ENCODE measurements around the gene SHISA6. TPM values are rescaled to one million over a fixed set of nuclear protein-coding genes. Genes with fewer than 3 reads are reported as not detected.

The SHISA6 gene
- total RNA-seq, 3 donors from 2014 or later = not detected

DNA sequence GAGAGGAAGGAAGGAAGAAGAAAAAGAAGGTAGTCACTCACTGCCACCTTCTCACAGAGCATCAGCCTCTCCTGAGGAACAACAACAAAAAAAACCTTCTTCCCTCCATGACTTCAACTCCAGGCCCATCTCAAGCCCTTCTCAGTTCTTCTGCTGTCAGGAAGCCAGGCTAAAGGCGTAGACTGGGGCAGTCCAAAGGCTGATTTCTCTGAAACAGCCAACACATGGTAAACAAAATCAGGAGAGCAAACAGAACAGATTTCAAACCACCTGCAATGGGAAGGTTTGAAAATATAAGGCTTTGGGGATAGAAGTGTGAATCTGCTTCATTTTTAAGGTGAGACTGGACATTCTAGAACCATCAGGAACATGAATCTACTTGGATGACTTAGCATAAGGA is 200.0 kb downstream of the SHISA6 start:
- H3K27me3 Mint-ChIP-seq (ENCODE audit: low read depth) = no peaks in the 10 kb centered on the region
- H3K4me3 Mint-ChIP-seq = no peak overlapping the region

DNA sequence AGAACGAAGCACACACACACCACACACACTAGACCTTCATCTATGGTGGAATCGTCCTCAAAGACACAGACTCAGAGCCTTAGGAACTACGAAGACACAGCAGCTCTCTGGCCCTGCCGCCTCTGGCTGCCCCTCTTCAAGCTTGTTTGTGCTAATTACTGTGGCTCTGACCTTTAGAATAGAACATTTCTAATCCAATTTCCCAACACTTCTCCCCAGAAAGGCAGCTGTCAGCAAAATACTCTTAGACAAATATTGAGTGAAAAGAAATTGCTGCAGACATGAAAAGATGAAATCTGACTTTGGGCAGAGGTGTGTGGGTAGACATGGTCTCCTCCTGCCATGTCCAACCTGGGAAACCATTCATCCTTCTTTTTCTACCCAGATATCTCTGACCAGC is 205.3 kb downstream of the SHISA6 start:
- Mint-ChIP-seq H3K4me1 (ENCODE audit: low read depth) (no peaks in the 10 kb centered on the region), H3K27me3 (ENCODE audit: low read depth) (no peaks in the 10 kb centered on the region), H3K36me3 (ENCODE audit: insufficient read depth) (no peaks in the 10 kb centered on the region), H3K4me3 (no peak overlapping the region), H3K9me3 (peaks cover 4% of the 10 kb centered on the region)
- DNase-seq = no peak
- ATAC-seq = no peak

More for the DNA sequence above, 200.0 kb downstream of the SHISA6 start:
- ATAC-seq = no peak
- Mint-ChIP-seq H3K4me1 (ENCODE audit: low read depth) (no peaks in the 10 kb centered on the region), H3K9me3 (peaks cover 3% of the 10 kb centered on the region), H3K36me3 (ENCODE audit: insufficient read depth) (no peaks in the 10 kb centered on the region)
- DNase-seq = no peak

- DNase-seq (no peak), ATAC-seq (no peak)
- no peak overlapping the region for H3K4me3 Mint-ChIP-seq
- H3K27me3 Mint-ChIP-seq (ENCODE audit: low read depth) = no peaks in the 10 kb centered on the region
- H3K4me1 Mint-ChIP-seq (ENCODE audit: low read depth) = no peaks in the 10 kb centered on the region
- no peaks in the 10 kb centered on the region for H3K36me3 Mint-ChIP-seq (ENCODE audit: insufficient read depth)
- peaks cover 10% of the 10 kb centered on the region for H3K9me3 Mint-ChIP-seq
Measured at GRCh38 chr17:11454096-11454495, 213.1 kb downstream of the SHISA6 start.

DNA sequence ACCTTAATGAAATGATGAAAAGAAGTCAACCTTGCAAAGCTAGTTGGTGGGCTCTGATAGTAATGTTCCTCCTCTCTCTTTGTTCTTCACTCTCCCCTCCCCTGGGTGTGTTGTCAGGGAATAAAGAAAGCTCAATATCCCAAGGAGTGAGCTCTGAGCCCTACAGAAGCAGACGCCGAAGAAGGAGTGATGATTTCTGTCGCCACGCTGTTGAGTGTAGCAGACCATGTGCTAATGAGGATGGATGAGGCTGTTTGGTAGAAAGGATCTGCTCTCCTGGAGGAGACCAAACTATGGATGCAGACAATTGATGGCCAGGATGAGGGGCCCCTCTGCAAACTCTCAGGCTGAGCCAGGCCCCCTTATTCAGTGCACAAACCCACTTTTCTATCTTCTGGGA is 217.3 kb downstream of the SHISA6 start:
- H3K4me1 Mint-ChIP-seq (ENCODE audit: low read depth) = no peaks in the 10 kb centered on the region
- no peaks in the 10 kb centered on the region for H3K36me3 Mint-ChIP-seq (ENCODE audit: insufficient read depth)
- peaks cover 6% of the 10 kb centered on the region for H3K9me3 Mint-ChIP-seq

DNA sequence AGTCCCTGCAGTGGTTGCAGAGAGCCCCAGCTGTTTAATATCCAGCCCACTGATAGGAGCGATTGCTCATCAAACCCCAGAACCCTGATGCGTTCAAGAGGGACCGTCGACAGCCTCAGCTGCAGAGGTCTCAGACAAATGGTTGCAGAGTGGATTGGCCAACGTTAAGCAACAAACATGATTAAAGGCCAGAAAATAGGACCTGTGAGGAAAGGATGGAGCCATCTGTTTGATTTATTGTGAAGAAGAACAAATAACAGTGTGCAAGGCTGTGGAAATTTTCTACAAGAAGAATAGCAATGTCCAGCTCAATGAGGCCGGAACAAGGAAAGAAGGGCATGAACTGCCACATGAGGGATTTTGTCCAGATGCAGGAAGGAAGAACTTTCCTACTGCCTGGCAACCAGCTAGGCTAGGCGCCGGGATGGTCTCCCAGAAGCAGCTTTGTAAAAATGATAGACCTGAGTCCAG is 218.9 kb downstream of the SHISA6 start:
- no peak for DNase-seq
- no peak for ATAC-seq
- Mint-ChIP-seq H3K9me3 (no peaks in the 10 kb centered on the region), H3K4me3 (no peak overlapping the region), H3K4me1 (ENCODE audit: low read depth) (no peaks in the 10 kb centered on the region), H3K36me3 (ENCODE audit: insufficient read depth) (no peaks in the 10 kb centered on the region), H3K27me3 (ENCODE audit: low read depth) (no peaks in the 10 kb centered on the region)

More for the DNA sequence above, 217.3 kb downstream of the SHISA6 start:
- no peak for ATAC-seq
- Mint-ChIP-seq H3K27me3 (ENCODE audit: low read depth) (no peaks in the 10 kb centered on the region), H3K4me3 (no peak overlapping the region)
- no peak for DNase-seq

DNA sequence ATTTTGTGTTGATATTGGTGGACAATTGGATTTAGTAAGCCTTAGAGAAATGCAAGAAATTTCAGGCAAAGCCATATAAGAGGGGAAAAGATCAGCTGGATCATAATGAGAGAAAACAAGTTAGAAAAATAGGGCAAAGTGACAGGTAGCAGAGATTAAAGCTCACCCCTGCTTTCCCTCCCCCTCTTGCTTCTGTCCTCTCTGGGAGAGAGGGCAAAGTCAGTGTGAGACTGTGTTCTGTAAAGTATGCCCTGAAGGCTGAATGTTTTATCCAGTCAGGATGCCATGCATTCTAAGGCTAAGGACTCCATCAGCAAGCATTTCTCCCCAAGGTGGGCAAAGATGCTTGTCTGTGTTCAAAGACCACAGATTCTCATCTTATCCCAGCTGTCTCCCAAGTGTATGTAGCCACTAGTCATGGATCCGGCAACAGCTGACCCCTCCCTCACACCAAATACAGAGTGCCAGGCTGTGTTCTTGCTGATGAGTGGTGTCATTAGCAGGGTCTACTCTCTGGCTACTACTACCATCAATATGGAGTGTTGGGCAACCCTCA is 221.1 kb downstream of the SHISA6 start:
- Mint-ChIP-seq H3K4me3 (no peak overlapping the region), H3K4me1 (ENCODE audit: low read depth) (no peaks in the 10 kb centered on the region), H3K9me3 (no peaks in the 10 kb centered on the region), H3K27me3 (ENCODE audit: low read depth) (no peaks in the 10 kb centered on the region), H3K36me3 (ENCODE audit: insufficient read depth) (no peaks in the 10 kb centered on the region)
- no peak for ATAC-seq
- no peak for DNase-seq

- Mint-ChIP-seq H3K4me1 (ENCODE audit: low read depth) (no peaks in the 10 kb centered on the region), H3K4me3 (no peak overlapping the region), H3K27me3 (ENCODE audit: low read depth) (no peaks in the 10 kb centered on the region), H3K36me3 (ENCODE audit: insufficient read depth) (no peaks in the 10 kb centered on the region), H3K9me3 (no peaks in the 10 kb centered on the region)
- DNase-seq (no peak), ATAC-seq (no peak)
Measured at GRCh38 chr17:11467639-11468038, 226.6 kb downstream of the SHISA6 start.

DNA sequence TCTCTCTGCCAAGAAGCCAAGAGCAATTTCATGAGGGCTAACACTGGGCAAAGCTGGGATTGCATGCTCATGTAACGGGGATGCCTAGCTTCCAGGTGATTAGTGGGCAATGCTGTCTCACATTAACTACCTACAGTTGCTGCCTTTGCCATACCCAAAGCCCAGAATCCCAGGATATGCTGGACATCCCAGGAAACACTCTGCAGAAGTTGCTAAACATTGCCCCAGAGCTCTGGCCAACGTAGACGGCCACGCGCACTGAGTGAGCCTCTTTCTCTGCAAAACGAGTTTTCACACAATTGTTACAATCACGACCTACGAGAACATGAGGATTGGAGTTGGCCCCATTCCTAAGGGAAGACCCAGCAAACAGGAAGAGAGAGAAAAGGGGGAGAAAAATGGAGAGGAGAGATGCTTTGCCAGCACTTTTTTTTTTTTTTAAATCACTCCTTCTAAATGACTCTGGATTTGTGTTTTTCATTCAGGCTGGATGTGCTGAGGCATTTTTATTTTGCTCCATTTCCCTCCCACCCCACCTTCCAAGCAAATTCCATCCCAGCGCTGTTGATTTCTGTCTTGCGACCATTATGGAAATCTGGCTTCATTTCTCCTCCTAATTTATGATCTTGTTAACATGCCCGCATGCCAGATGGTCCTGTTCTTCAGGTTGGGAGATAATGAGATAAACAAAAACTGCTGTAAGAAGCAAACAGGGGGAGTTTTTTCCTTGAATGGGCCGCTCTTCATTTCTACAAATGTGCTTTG is 244.5 kb downstream of the SHISA6 start:
- H3K36me3 Mint-ChIP-seq (ENCODE audit: insufficient read depth) = no peaks in the 10 kb centered on the region
- no peaks in the 10 kb centered on the region for H3K27me3 Mint-ChIP-seq (ENCODE audit: low read depth)
- H3K4me3 Mint-ChIP-seq = no peak overlapping the region
- peaks cover 4% of the 10 kb centered on the region for H3K9me3 Mint-ChIP-seq
- DNase-seq (no peak), ATAC-seq (no peak)
- no peaks in the 10 kb centered on the region for H3K4me1 Mint-ChIP-seq (ENCODE audit: low read depth)

DNA sequence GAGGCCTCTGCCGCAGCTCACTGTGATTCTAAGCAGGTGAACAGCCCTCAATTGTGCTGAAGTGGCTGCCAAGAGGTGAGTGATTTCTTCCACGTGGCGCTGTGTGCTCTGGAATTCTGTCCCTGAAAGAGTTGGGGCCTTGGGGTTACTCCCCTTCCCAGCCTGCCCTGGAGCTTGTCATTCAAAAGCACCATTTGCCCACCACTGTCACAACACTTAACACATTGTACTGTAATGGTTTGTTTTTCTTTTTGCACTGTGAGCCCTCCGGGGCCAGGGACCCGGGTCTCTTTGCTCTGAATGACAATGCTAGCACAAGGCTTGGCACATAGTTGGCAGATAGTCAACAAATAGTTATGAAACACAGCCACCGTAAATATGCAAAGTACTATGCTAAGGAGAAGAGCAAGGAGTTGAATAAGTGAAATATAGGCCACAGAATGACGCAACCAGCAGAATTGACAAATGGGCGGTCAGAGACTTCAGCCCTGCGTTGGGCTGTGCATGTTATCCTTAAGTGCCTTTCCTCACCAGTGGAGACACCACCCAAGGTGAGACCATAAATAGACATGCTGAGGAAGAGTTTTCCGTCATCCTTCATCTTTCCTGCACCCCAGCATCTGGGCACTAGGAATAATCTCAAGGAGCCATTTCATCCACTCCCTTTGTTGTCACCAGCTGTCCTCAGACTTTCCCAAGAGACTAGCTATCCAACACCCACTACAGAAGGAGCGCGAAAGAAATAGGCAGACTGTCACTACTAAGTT is 245.3 kb downstream of the SHISA6 start:
- no peaks in the 10 kb centered on the region for H3K27me3 Mint-ChIP-seq (ENCODE audit: low read depth)
- peaks cover 4% of the 10 kb centered on the region for H3K9me3 Mint-ChIP-seq
- H3K4me3 Mint-ChIP-seq = no peak overlapping the region
- ATAC-seq (no peak), DNase-seq (no peak)
- H3K4me1 Mint-ChIP-seq (ENCODE audit: low read depth) = no peaks in the 10 kb centered on the region
- H3K36me3 Mint-ChIP-seq (ENCODE audit: insufficient read depth) = no peaks in the 10 kb centered on the region

- ATAC-seq = no peak
- H3K36me3 Mint-ChIP-seq (ENCODE audit: insufficient read depth) = no peaks in the 10 kb centered on the region
Measured at GRCh38 chr17:11486868-11487310, 245.9 kb downstream of the SHISA6 start.

DNA sequence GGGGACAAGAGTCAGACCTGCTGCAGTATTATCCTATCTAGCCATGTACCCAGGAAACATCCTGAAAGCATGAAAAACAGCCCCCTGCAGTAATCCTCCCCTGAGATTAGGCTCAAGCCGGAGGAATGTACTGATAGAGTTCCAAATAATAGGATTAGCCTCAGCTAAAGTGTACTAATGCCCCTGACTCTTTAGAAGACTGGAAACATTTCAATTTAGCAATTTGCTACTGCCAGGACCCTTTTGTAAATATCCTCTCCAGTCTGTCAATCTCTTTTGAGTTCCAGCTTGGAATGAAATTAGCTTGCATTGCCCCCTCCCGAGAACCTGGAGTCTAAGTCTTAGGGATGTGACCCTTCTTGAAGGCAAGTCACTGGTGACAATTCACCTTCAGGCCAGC is 246.5 kb downstream of the SHISA6 start:
- peaks cover 4% of the 10 kb centered on the region for H3K9me3 Mint-ChIP-seq
- no peaks in the 10 kb centered on the region for H3K36me3 Mint-ChIP-seq (ENCODE audit: insufficient read depth)
- DNase-seq (no peak), ATAC-seq (no peak)
- no peak overlapping the region for H3K4me3 Mint-ChIP-seq
- no peaks in the 10 kb centered on the region for H3K4me1 Mint-ChIP-seq (ENCODE audit: low read depth)
- H3K27me3 Mint-ChIP-seq (ENCODE audit: low read depth) = no peaks in the 10 kb centered on the region

More at GRCh38 chr17:11486868-11487310, 245.9 kb downstream of the SHISA6 start:
- Mint-ChIP-seq H3K4me1 (ENCODE audit: low read depth) (no peaks in the 10 kb centered on the region), H3K4me3 (no peak overlapping the region), H3K27me3 (ENCODE audit: low read depth) (no peaks in the 10 kb centered on the region), H3K9me3 (peaks cover 4% of the 10 kb centered on the region)
- no peak for DNase-seq

- DNase-seq = no peak
- ATAC-seq = no peak
- Mint-ChIP-seq H3K36me3 (ENCODE audit: insufficient read depth) (no peaks in the 10 kb centered on the region), H3K4me3 (no peak overlapping the region), H3K27me3 (ENCODE audit: low read depth) (no peaks in the 10 kb centered on the region), H3K4me1 (ENCODE audit: low read depth) (no peaks in the 10 kb centered on the region), H3K9me3 (peaks cover 4% of the 10 kb centered on the region)
Measured at GRCh38 chr17:11488407-11488806, 247.4 kb downstream of the SHISA6 start.

DNA sequence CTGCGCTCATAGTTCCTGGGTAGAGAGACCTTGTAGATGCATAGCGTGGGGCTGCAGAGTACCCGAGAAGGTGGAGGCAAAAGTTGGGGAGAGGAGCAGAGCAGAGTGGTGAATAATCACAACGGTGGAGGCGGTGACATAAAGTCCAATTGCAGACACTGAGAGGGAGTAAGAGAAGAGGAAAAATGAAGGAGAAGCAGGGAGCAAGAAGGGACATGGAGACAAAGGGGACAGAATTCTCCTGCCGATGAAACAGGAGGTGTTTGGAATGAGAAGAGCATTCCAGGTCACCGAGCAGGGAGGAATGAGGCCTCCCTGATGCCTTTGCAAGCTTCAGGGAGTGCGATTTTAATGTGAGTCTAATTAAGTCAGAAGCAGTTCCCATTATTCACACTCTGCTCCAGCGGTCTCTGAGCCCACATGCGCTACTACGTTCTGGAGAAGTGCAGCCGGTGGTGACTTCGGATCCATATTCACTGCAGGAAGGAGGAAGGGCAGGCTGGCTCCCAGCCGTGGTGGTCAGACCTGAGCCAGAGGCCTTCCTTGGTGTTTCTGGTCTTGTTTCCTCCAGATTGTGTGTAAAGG is 249.2 kb downstream of the SHISA6 start:
- DNase-seq = no peak
- H3K4me1 Mint-ChIP-seq (ENCODE audit: low read depth) = no peaks in the 10 kb centered on the region
- no peak for ATAC-seq
- H3K9me3 Mint-ChIP-seq = peaks cover 4% of the 10 kb centered on the region
- H3K4me3 Mint-ChIP-seq = no peak overlapping the region
- H3K36me3 Mint-ChIP-seq (ENCODE audit: insufficient read depth) = no peaks in the 10 kb centered on the region
- no peaks in the 10 kb centered on the region for H3K27me3 Mint-ChIP-seq (ENCODE audit: low read depth)

DNA sequence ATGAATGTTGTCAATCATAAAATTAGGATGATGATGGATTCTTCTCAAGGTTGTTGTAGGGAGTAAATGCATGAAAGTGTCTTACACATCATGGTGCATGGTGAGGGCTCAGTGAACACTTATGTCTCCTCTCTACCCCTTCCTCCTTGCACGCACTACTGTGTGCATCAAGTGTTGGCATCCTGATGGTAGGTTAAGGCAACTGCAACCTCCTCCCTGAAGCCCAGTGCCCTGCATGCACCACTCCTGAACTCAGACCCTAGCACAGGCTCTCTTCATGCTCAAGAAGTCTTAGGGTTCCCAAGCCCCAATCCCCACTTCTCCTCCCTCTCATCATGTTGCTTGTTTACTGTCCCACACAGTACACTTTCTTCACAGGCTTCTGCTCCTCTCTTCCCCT is 251.5 kb downstream of the SHISA6 start:
- ATAC-seq (no peak), DNase-seq (no peak)
- H3K36me3 Mint-ChIP-seq (ENCODE audit: insufficient read depth) = no peaks in the 10 kb centered on the region
- H3K4me3 Mint-ChIP-seq = no peak overlapping the region
- no peaks in the 10 kb centered on the region for H3K4me1 Mint-ChIP-seq (ENCODE audit: low read depth)
- no peaks in the 10 kb centered on the region for H3K27me3 Mint-ChIP-seq (ENCODE audit: low read depth)
- peaks cover 4% of the 10 kb centered on the region for H3K9me3 Mint-ChIP-seq

Data from activated T-cell treated with anti-CD3 and anti-CD28 coated beads, Interleukin-2, amount 50 U/mL, for 4 hours (primary cell).